HFFc6 (cell line): ENCODE data around the gene HNRNPLL. TPM values are rescaled to one million over a fixed set of nuclear protein-coding genes. Genes with fewer than 3 reads are reported as not detected.

Experiments
- DNase-seq: peaks from one replicate; pipeline ENCODE4 v3.0.0-alpha.2; 2018
- H3K27ac Mint-ChIP-seq: 2 replicates; pipeline ENCODE4 v1.8.0; 2020; ENCODE audit warnings: mild to moderate bottlenecking, mixed read lengths
- H3K27me3 Mint-ChIP-seq: 2 replicates; pipeline ENCODE4 v1.8.0; 2021; ENCODE audit warnings: mild to moderate bottlenecking, moderate library complexity, mixed read lengths; ENCODE audit not compliant: insufficient read depth
- H3K36me3 Mint-ChIP-seq: 2 replicates; pipeline ENCODE4 v1.8.0; 2021; ENCODE audit warnings: low read depth, mixed read lengths
- H3K4me1 Mint-ChIP-seq: 2 replicates; pipeline ENCODE4 v1.8.0; 2020; ENCODE audit warnings: low read depth, mixed read lengths
- H3K4me3 Mint-ChIP-seq: 2 replicates; pipeline ENCODE4 v1.8.0; 2020; ENCODE audit warnings: mild to moderate bottlenecking, moderate library complexity, mixed read lengths
- H3K9me3 Mint-ChIP-seq: 2 replicates; pipeline ENCODE4 v1.8.0; 2020; ENCODE audit warnings: mild to moderate bottlenecking, mixed read lengths
- CTCF ChIP-seq: fragments of 200-600 bp; sonication (generic); IDR thresholded peaks from 2 replicates; pipeline ENCODE4 v1.5.0; 2021; ENCODE audit warnings: antibody characterized with exemption, mild to moderate bottlenecking
- total RNA-seq, 6 experiments: library from RNA; stranded (reverse); fragmentation: NEBNext Ultra II Directional; extraction: Animal tissue kit (Norgen Biotek cat#: 25700); gene quantifications; 2 replicates in 1 of 6; 3 replicates in 5 of 6; pipeline ENCODE4 v1.2.3, GENCODE V29; 2021

The HNRNPLL gene
- total RNA-seq, 6 experiments from 2014 or later = 45.5 to 57.5 (median 50.2) TPM

GRCh38 chr2:38517284-38517683 is 85.4 kb downstream of the HNRNPLL start:
- H3K36me3 Mint-ChIP-seq = no peaks in the 10 kb centered on the region
- no peak overlapping the region for H3K27ac Mint-ChIP-seq
- peaks cover 39% of the 10 kb centered on the region for H3K27me3 Mint-ChIP-seq
- no peaks in the 10 kb centered on the region for H3K9me3 Mint-ChIP-seq
- TF ChIP-seq CTCF = no peak
- no peak for DNase-seq
- peaks cover 5% of the 10 kb centered on the region; the same call in 1 of the 2 replicates for H3K4me1 Mint-ChIP-seq
- H3K4me3 Mint-ChIP-seq = no peak overlapping the region

GRCh38 chr2:38516526-38516925 is 86.2 kb downstream of the HNRNPLL start:
- H3K9me3 Mint-ChIP-seq = no peaks in the 10 kb centered on the region

GRCh38 chr2:38516122-38516521 is 86.6 kb downstream of the HNRNPLL start:
- H3K4me3 Mint-ChIP-seq = no peak overlapping the region
- TF ChIP-seq CTCF = no peak
- no peaks in the 10 kb centered on the region for H3K9me3 Mint-ChIP-seq
- peaks cover 34% of the 10 kb centered on the region for H3K27me3 Mint-ChIP-seq
- no peak overlapping the region for H3K27ac Mint-ChIP-seq
- H3K4me1 Mint-ChIP-seq = peaks cover 5% of the 10 kb centered on the region; the same call in 1 of the 2 replicates
- H3K36me3 Mint-ChIP-seq = no peaks in the 10 kb centered on the region
- no peak for DNase-seq

More at GRCh38 chr2:38516526-38516925, 86.2 kb downstream of the HNRNPLL start:
- H3K36me3 Mint-ChIP-seq = no peaks in the 10 kb centered on the region
- no peak for DNase-seq
- no peak for TF ChIP-seq CTCF
- peaks cover 5% of the 10 kb centered on the region; the same call in 1 of the 2 replicates for H3K4me1 Mint-ChIP-seq
- peaks cover 38% of the 10 kb centered on the region for H3K27me3 Mint-ChIP-seq
- no peak overlapping the region for H3K27ac Mint-ChIP-seq
- no peak overlapping the region for H3K4me3 Mint-ChIP-seq

GRCh38 chr2:38515155-38516074 is 87.3 kb downstream of the HNRNPLL start:
- Mint-ChIP-seq H3K4me3 (no peak overlapping the region), H3K27ac (no peak overlapping the region)
- DNase-seq = no peak

GRCh38 chr2:38514603-38515154 is 88.0 kb downstream of the HNRNPLL start:
- no peak for DNase-seq
- H3K4me1 Mint-ChIP-seq = peaks cover 10% of the 10 kb centered on the region
- H3K4me3 Mint-ChIP-seq = no peak overlapping the region
- H3K9me3 Mint-ChIP-seq = no peaks in the 10 kb centered on the region
- no peak for TF ChIP-seq CTCF
- peaks cover 26% of the 10 kb centered on the region for H3K27me3 Mint-ChIP-seq
- H3K27ac Mint-ChIP-seq = no peak overlapping the region
- H3K36me3 Mint-ChIP-seq = no peaks in the 10 kb centered on the region

More at GRCh38 chr2:38515155-38516074, 87.3 kb downstream of the HNRNPLL start:
- no peaks in the 10 kb centered on the region for H3K9me3 Mint-ChIP-seq
- no peaks in the 10 kb centered on the region for H3K36me3 Mint-ChIP-seq
- H3K27me3 Mint-ChIP-seq = peaks cover 31% of the 10 kb centered on the region
- peaks cover 5% of the 10 kb centered on the region; the same call in 1 of the 2 replicates for H3K4me1 Mint-ChIP-seq
- no peak for TF ChIP-seq CTCF
